Prostate gland (tissue), 2 donors: Measurements from ENCODE around the gene TPRN. TPM values are rescaled to one million over a fixed set of nuclear protein-coding genes. Genes with fewer than 3 reads are reported as not detected.

Experiments used
- DNase-seq: peaks from one replicate; pipeline ENCODE4 v3.0.0-alpha.2; 2019; ENCODE audit warnings: low spot score
- H3K27ac ChIP-seq, 2 donors: fragments of 200-600 bp; sonication (generic); 2 replicates each; pipeline ENCODE4 v1.5.1; 2017 to 2019
- H3K27me3 ChIP-seq: fragments of 200-600 bp; sonication (generic); replicated peaks from 2 replicates; pipeline ENCODE4 v1.5.1; 2019; ENCODE audit not compliant: insufficient read depth
- H3K36me3 ChIP-seq, 2 donors: fragments of 200-600 bp; sonication (generic); 1 replicate in 1 of 2; 2 replicates in 1 of 2; pipeline versions ENCODE4 v1.5.1 to v1.8.1; 2017 to 2019
- H3K4me1 ChIP-seq: fragments of 200-600 bp; sonication (generic); replicated peaks from 2 replicates; pipeline ENCODE4 v1.5.1; 2019
- H3K4me3 ChIP-seq, 2 donors: fragments of 200-600 bp; sonication (generic); 2 replicates each; pipeline ENCODE4 v1.5.1; 2017 to 2019
- H3K9me3 ChIP-seq: fragments of 200-600 bp; sonication (generic); 2 replicates; pipeline ENCODE4 v1.5.1; 2017
- POLR2A ChIP-seq: fragments of 450-650 bp; IDR thresholded peaks from one replicate; pipeline ENCODE4 v1.6.1; 2016; ENCODE audit warnings: antibody characterized with exemption, mild to moderate bottlenecking
- POLR2AphosphoS5 ChIP-seq: sonication (generic); formaldehyde crosslinking; IDR thresholded peaks from one replicate; pipeline ENCODE4 v1.6.1; 2017; ENCODE audit warnings: antibody characterized with exemption
- WGBS: methylation state at CpG from one replicate; pipeline ENCODE4 v1.1.5; 2018; 5-methylcytosine and 5-hydroxymethylcytosine counted together
- intact Hi-C: fragments of 100-400 bp; cut with DNase I; formaldehyde crosslinking; loops from one replicate; pipeline ENCODE4 v1.14.2; 2022
- total RNA-seq, 2 donors: library from RNA; depleted of rRNA; stranded (reverse); fragments of >200 nt; gene quantifications; one replicate each; pipeline ENCODE4 v1.1.0, GENCODE V29; 2016
- TF ChIP-seq, protein P1 (sequence below), 4 experiments: fragments of 200-600 bp in 2 of 4; fragments of 450-650 bp in 2 of 4; sonication (generic) in 2 of 4; IDR thresholded peaks; 1 replicate in 3 of 4; 2 replicates in 1 of 4; pipeline ENCODE4 v1.5.1; 2016 to 2019; ENCODE audit warnings: antibody characterized with exemption in 4 of 4, mild to moderate bottlenecking in 2 of 4, moderate library complexity in 2 of 4

The TPRN gene
- total RNA-seq, 2 donors from 2014 or later, result 26.1 to 30.4 TPM

DNA sequence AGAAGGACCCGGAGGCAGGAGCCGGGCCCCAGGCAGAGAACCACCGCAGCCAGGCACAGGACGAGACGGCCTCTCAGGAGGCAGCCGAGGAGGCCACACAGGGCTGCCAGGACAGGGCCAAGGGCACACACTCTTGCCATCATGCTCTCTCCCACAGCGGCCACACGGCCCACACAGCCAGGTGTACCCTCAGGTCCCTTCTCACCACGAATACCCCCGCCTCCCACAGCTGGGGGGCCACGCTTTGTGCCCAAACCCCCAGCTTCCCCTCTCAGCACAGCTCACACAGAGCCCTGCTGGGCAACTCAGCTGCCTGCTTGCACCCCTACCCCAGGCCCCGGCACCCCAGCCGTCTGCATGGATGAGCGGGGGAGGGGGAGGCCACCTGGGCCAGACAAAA is 6.8 kb downstream of the TPRN start:
- no peaks in the 10 kb centered on the region for H3K9me3 ChIP-seq
- peaks cover 0 to 3% of the 10 kb centered on the region in 2 donors for H3K36me3 ChIP-seq
- no peak overlapping the region for H3K27ac ChIP-seq
- 87% methylated on average over 8 of the region's 14 CpGs for WGBS
- no peak for DNase-seq
- TF ChIP-seq POLR2A (no peak), POLR2AphosphoS5 (no peak)
- TF ChIP-seq, protein P1, sequence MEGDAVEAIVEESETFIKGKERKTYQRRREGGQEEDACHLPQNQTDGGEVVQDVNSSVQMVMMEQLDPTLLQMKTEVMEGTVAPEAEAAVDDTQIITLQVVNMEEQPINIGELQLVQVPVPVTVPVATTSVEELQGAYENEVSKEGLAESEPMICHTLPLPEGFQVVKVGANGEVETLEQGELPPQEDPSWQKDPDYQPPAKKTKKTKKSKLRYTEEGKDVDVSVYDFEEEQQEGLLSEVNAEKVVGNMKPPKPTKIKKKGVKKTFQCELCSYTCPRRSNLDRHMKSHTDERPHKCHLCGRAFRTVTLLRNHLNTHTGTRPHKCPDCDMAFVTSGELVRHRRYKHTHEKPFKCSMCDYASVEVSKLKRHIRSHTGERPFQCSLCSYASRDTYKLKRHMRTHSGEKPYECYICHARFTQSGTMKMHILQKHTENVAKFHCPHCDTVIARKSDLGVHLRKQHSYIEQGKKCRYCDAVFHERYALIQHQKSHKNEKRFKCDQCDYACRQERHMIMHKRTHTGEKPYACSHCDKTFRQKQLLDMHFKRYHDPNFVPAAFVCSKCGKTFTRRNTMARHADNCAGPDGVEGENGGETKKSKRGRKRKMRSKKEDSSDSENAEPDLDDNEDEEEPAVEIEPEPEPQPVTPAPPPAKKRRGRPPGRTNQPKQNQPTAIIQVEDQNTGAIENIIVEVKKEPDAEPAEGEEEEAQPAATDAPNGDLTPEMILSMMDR (IDR thresholded peaks at IDR 0.05), result no peak
- intact Hi-C loops, result no loop called here
- H3K27me3 ChIP-seq, result no peaks in the 10 kb centered on the region
- peaks cover 40% of the 10 kb centered on the region for H3K4me1 ChIP-seq
- H3K4me3 ChIP-seq, result no peak overlapping the region

DNA sequence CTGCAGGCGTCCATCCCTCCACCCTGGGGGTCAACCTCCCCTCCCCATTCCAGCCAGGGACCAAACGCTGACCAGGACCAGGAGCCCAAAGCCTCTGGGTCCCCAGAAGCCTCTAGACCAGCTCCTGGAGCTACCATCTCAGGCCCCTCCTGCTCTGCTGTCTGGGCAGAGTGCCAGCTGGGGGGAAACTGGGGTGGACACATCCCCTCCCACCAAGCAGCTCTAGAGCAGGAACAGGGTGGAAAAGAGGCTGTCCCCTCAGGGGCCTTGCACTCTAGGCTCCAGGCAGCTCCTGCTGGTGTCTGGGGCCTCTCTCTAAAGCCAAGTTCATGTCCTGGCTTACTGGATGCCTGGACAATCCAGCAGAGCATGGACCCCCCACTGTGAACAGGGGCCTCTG is 7.7 kb downstream of the TPRN start:
- Histone ChIP-seq H3K9me3 (no peaks in the 10 kb centered on the region), H3K4me1 (peaks cover 35% of the 10 kb centered on the region), H3K27me3 (no peaks in the 10 kb centered on the region), H3K27ac (no peak overlapping the region), H3K4me3 (no peak overlapping the region), H3K36me3 (peaks cover 0 to 3% of the 10 kb centered on the region in 2 donors)
- intact Hi-C loops, result no loop called here
- TF ChIP-seq POLR2AphosphoS5 (no peak), POLR2A (no peak)
- TF ChIP-seq, protein P1 (IDR thresholded peaks at IDR 0.05), result no peak
- 90% methylated on average over 2 of the region's 2 CpGs for WGBS
- DNase-seq, result no peak

GRCh38 chr9:137192448-137192780 is 8.1 kb downstream of the TPRN start:
- Histone ChIP-seq H3K27me3 (no peaks in the 10 kb centered on the region), H3K4me3 (no peak overlapping the region), H3K4me1 (peaks cover 33% of the 10 kb centered on the region), H3K27ac (no peak overlapping the region), H3K9me3 (no peaks in the 10 kb centered on the region), H3K36me3 (peaks cover 0 to 3% of the 10 kb centered on the region in 2 donors)
- WGBS, result 92% methylated on average over 10 of the region's 10 CpGs
- TF ChIP-seq POLR2AphosphoS5 (no peak), POLR2A (no peak)
- TF ChIP-seq, protein P1 (IDR thresholded peaks at IDR 0.05), result no peak
- no peak for DNase-seq
- intact Hi-C loops, result no loop called here

- no peak for DNase-seq
- H3K4me1 ChIP-seq, result peaks cover 36% of the 10 kb centered on the region
- TF ChIP-seq, protein P1 (IDR thresholded peaks at IDR 0.05), result no peak
- TF ChIP-seq POLR2AphosphoS5 (no peak), POLR2A (no peak)
- H3K27me3 ChIP-seq, result no peaks in the 10 kb centered on the region
- H3K9me3 ChIP-seq, result no peaks in the 10 kb centered on the region
- intact Hi-C loops, result no loop called here
- no peak overlapping the region for H3K4me3 ChIP-seq
- peaks cover 0 to 3% of the 10 kb centered on the region in 2 donors for H3K36me3 ChIP-seq
- no peak overlapping the region for H3K27ac ChIP-seq
- whole genome bisulfite sequencing, result 79% methylated on average over 21 of the region's 22 CpGs
Observed at GRCh38 chr9:137191691-137192447, 8.7 kb downstream of the TPRN start.

GRCh38 chr9:137191245-137191644 is 9.3 kb downstream of the TPRN start:
- DNase-seq, result no peak
- peaks cover 0 to 3% of the 10 kb centered on the region in 2 donors for H3K36me3 ChIP-seq
- H3K27me3 ChIP-seq, result no peaks in the 10 kb centered on the region
- TF ChIP-seq, protein P1 (IDR thresholded peaks at IDR 0.05), result no peak
- TF ChIP-seq POLR2AphosphoS5 (no peak), POLR2A (no peak)
- no peak overlapping the region for H3K4me3 ChIP-seq
- WGBS, result 74% methylated on average over 3 of the region's 3 CpGs
- peak overlapping the region in 1 of 2 donors; percentile 2 for H3K27ac ChIP-seq
- no peaks in the 10 kb centered on the region for H3K9me3 ChIP-seq
- H3K4me1 ChIP-seq, result peaks cover 38% of the 10 kb centered on the region
- intact Hi-C loops, result no loop called here
